Esophagus muscularis mucosa (tissue), 4 donors: ENCODE measurements around the gene ULK3. TPM values are rescaled to one million over a fixed set of nuclear protein-coding genes. Genes with fewer than 3 reads are reported as not detected.

Experiments used
- DNase-seq: peaks from one replicate; pipeline ENCODE4 v3.0.0-alpha.2; 2017; ENCODE audit errors: extremely low spot score
- H3K27ac ChIP-seq, 4 donors: fragments of 200-600 bp; sonication (generic); replicated peaks in 1 of 4; 1 replicate in 3 of 4; 2 replicates in 1 of 4; pipeline ENCODE4 v1.5.1; 2016 to 2019; ENCODE audit warnings: mild to moderate bottlenecking in 1 of 4
- H3K27me3 ChIP-seq, 4 donors: fragments of 200-600 bp; sonication (generic); one replicate each; pipeline versions ENCODE4 v1.5.1 to v1.6.0; 2016 to 2019
- H3K36me3 ChIP-seq, 4 donors: fragments of 200-600 bp; sonication (generic); one replicate each; pipeline ENCODE4 v1.5.1; 2016 to 2019
- H3K4me1 ChIP-seq, 4 donors: fragments of 200-600 bp; sonication (generic); one replicate each; pipeline ENCODE4 v1.5.1; 2016 to 2019
- H3K4me3 ChIP-seq, 4 donors: fragments of 200-600 bp; sonication (generic); 1 replicate in 2 of 4; 2 replicates in 2 of 4; pipeline ENCODE4 v1.5.1; 2016 to 2019; ENCODE audit warnings: mild to moderate bottlenecking in 4 of 4, moderate library complexity in 1 of 4
- H3K9me3 ChIP-seq, 4 donors: fragments of 200-600 bp; sonication (generic); 1 replicate in 3 of 4; 2 replicates in 1 of 4; pipeline ENCODE4 v1.5.1; 2016 to 2019
- CTCF ChIP-seq, 3 experiments: fragments of 200-600 bp in 2 of 3; fragments of 450-650 bp in 1 of 3; sonication (generic) in 2 of 3; IDR thresholded peaks; one replicate each; pipeline ENCODE4 v1.5.1; 2017 to 2019; ENCODE audit warnings: antibody characterized with exemption in 3 of 3, mild to moderate bottlenecking in 2 of 3, moderate library complexity in 1 of 3
- EP300 ChIP-seq: sonication (generic); formaldehyde crosslinking; IDR thresholded peaks from one replicate; pipeline ENCODE4 v1.6.1; 2017; ENCODE audit warnings: antibody characterized with exemption
- POLR2A ChIP-seq: fragments of 450-650 bp; IDR thresholded peaks from one replicate; pipeline ENCODE4 v1.6.1; 2017; ENCODE audit warnings: antibody characterized with exemption, moderate library complexity, mild to moderate bottlenecking, low read depth
- POLR2AphosphoS5 ChIP-seq, 2 donors: sonication (generic); formaldehyde crosslinking; IDR thresholded peaks; one replicate each; pipeline ENCODE4 v1.6.1; 2017; ENCODE audit warnings: antibody characterized with exemption in 2 of 2
- WGBS: methylation state at CpG from one replicate; pipeline ENCODE4 v1.1.5; 2018; 5-methylcytosine and 5-hydroxymethylcytosine counted together
- intact Hi-C: fragments of 100-400 bp; cut with DNase I; formaldehyde crosslinking; loops from one replicate; pipeline ENCODE4 v1.15.1; 2023
- total RNA-seq, 4 donors: library from RNA; depleted of rRNA; stranded (reverse); fragments of >200 nt; gene quantifications; one replicate each; pipeline versions ENCODE4 v1.1.0 to v1.2.1, GENCODE V29; 2016

ULK3 gene
- total RNA-seq, 4 donors from 2014 or later: 24.5 to 49.2 (median 35.4) TPM

GRCh38 chr15:74821091-74821789 lies 21.7 kb downstream of the ULK3 start:
- intact Hi-C loops: no loop called here
- Histone ChIP-seq H3K9me3 (no peaks in the 10 kb centered on the region), H3K4me1 (peaks cover 12 to 30% (median 23%) of the 10 kb centered on the region in 4 donors), H3K27me3 (peaks cover 0 to 14% (median under 1%) of the 10 kb centered on the region in 4 donors), H3K4me3 (no peak overlapping the region), H3K27ac (no peak overlapping the region), H3K36me3 (no peaks in the 10 kb centered on the region)
- 66% methylated on average over 5 of the region's 11 CpGs for WGBS
- no peak for DNase-seq
- TF ChIP-seq POLR2A (no peak), POLR2AphosphoS5 (IDR thresholded peaks at IDR 0.05) (no peak), EP300 (no peak)

DNA sequence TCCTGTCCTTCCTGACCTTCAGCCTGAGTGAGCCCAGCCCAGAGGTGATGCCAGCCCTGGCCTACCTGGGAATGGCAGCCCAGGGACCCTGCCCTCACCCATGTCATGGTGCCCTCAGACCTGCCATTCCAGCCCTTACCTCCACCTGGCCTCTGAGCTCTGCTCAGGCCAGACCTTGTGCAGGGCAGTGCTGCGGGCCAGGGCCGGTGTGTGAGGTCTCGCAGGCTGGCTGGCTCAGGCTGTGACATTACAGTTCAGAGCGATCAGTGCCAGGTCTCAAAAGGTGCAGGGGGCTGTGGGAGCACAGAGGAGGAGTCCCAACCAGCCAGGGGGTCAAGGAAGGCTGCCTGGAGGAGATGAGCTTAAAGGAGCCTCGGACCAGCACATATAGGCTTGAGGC lies 22.9 kb downstream of the ULK3 start:
- no peaks in the 10 kb centered on the region for H3K9me3 ChIP-seq
- no peaks in the 10 kb centered on the region for H3K36me3 ChIP-seq
- WGBS: 81% methylated on average over 2 of the region's 5 CpGs
- no peak overlapping the region for H3K4me3 ChIP-seq
- intact Hi-C loops: no loop called here
- DNase-seq: no peak
- peaks cover 13 to 38% (median 33%) of the 10 kb centered on the region in 4 donors for H3K4me1 ChIP-seq
- H3K27me3 ChIP-seq: peaks cover 0 to 2% (median 0%) of the 10 kb centered on the region in 4 donors
- TF ChIP-seq CTCF (IDR thresholded peaks at IDR 0.05) (no peak), POLR2AphosphoS5 (IDR thresholded peaks at IDR 0.05) (no peak), EP300 (no peak), POLR2A (no peak)
- H3K27ac ChIP-seq: no peak overlapping the region

GRCh38 chr15:74817370-74817737 lies 25.6 kb downstream of the ULK3 start:
- WGBS: 15% methylated on average over 2 of the region's 9 CpGs
- no peak overlapping the region for H3K4me3 ChIP-seq
- TF ChIP-seq EP300: no peak
- TF ChIP-seq POLR2AphosphoS5 (IDR thresholded peaks at IDR 0.05): peak in 1 of 2 donors; percentile 24
- no peak for TF ChIP-seq POLR2A
- TF ChIP-seq CTCF (IDR thresholded peaks at IDR 0.05): peak; percentile 31 to 57 (median 54)
- no peaks in the 10 kb centered on the region for H3K27me3 ChIP-seq
- peaks cover 15 to 49% (median 43%) of the 10 kb centered on the region in 4 donors for H3K4me1 ChIP-seq
- peak overlapping the region; percentile 44 to 64 (median 58) for H3K27ac ChIP-seq
- DNase-seq: no peak
- intact Hi-C loops: no loop called here
- no peaks in the 10 kb centered on the region for H3K9me3 ChIP-seq
- H3K36me3 ChIP-seq: no peaks in the 10 kb centered on the region

DNA sequence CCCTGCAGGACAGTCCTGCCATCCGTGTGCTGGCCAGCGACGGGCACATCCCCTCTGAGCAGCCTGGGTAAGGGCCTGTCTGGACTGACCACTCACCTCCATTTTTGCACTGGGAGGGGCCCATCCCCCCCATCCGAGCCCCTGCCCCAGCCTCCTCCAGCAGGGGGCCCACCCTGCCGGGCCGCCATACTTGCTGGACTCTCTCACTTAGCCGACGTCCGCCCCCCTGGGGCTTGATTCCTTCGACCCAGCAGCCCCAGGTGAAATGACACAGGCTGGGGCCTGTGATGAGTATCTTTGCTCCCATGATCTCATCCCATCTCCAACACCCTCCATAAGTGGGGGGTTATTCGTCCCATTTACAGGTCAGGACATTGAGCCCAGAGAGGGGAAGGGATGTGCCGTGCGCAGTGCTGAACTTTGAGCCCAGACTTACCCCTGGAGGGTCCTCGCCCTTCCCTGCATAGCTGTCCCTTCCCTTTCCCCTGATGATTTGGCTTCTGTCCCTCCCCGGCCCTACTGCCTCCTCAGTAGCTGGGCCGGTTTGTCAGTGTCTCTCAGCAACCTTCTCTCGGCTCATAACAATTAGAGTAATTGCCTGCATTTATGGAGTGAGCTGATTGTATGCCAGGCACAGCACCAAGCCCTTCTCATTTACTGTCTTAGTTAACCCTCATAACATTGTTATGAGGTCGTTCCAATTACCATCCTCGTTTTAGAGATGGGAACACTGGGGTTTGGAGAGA lies 26.2 kb downstream of the ULK3 start:
- intact Hi-C loops: no loop called here
- DNase-seq: no peak
- H3K27ac ChIP-seq: peak overlapping the region; percentile 44 to 64 (median 58)
- H3K36me3 ChIP-seq: no peaks in the 10 kb centered on the region
- WGBS: 54% methylated on average over 12 of the region's 19 CpGs
- no peaks in the 10 kb centered on the region for H3K9me3 ChIP-seq
- no peak for TF ChIP-seq CTCF (IDR thresholded peaks at IDR 0.05)
- peaks cover 15 to 50% (median 43%) of the 10 kb centered on the region in 4 donors for H3K4me1 ChIP-seq
- no peak overlapping the region for H3K4me3 ChIP-seq
- no peaks in the 10 kb centered on the region for H3K27me3 ChIP-seq

GRCh38 chr15:74815961-74816360 lies 27.0 kb downstream of the ULK3 start:
- Histone ChIP-seq H3K4me3 (no peak overlapping the region), H3K27me3 (no peaks in the 10 kb centered on the region), H3K4me1 (peaks cover 15 to 50% (median 43%) of the 10 kb centered on the region in 4 donors), H3K9me3 (no peaks in the 10 kb centered on the region), H3K27ac (peak overlapping the region in 3 of 4 donors; percentile 56 to 64 (median 59)), H3K36me3 (no peaks in the 10 kb centered on the region)
- TF ChIP-seq POLR2A: no peak
- no peak for TF ChIP-seq EP300
- no peak for TF ChIP-seq POLR2AphosphoS5 (IDR thresholded peaks at IDR 0.05)
- TF ChIP-seq CTCF (IDR thresholded peaks at IDR 0.05): no peak
- no peak for DNase-seq
- WGBS: 90% methylated on average over 5 of the region's 15 CpGs
- intact Hi-C loops: no loop called here
